CD4-positive, CD25-positive, alpha-beta regulatory T cell (primary cell): ENCODE measurements around the gene RELCH. TPM values are rescaled to one million over a fixed set of nuclear protein-coding genes. Genes with fewer than 3 reads are reported as not detected.

ENCODE experiments used
- ATAC-seq, 2 donors: fragments of 150-1000 bp; cut with Tn5 transposase; one replicate each; pipeline ENCODE4 v1.10.0; 2021; ENCODE audit warnings: low read depth in 2 of 2, moderate number of reproducible peaks in 2 of 2, moderate library complexity in 1 of 2
- DNase-seq, 3 donors: peaks; one replicate each; pipeline versions ENCODE4 v3.0.0 to v3.0.0-alpha.2; 2012 to 2022; ENCODE audit warnings: mixed read lengths in 1 of 3
- H3K27ac ChIP-seq: one replicate; pipeline ENCODE4 v1.7.0; 2013; ENCODE audit warnings: mild to moderate bottlenecking, low read length; ENCODE audit not compliant: insufficient read depth, poor library complexity, severe bottlenecking
- H3K27me3 ChIP-seq: one replicate; pipeline ENCODE4 v1.7.0; 2013; ENCODE audit warnings: low read length; ENCODE audit not compliant: control insufficient read depth, insufficient read depth
- H3K36me3 ChIP-seq: one replicate; pipeline ENCODE4 v1.7.0; 2013; ENCODE audit warnings: mild to moderate bottlenecking, low read length, moderate library complexity; ENCODE audit not compliant: control insufficient read depth, insufficient read depth
- H3K4me1 ChIP-seq: 2 replicates; pipeline ENCODE4 v1.7.0; 2013; ENCODE audit warnings: mild to moderate bottlenecking, low read length; ENCODE audit not compliant: insufficient read depth, control insufficient read depth, poor library complexity, severe bottlenecking
- H3K4me3 ChIP-seq: one replicate; pipeline ENCODE4 v1.7.0; 2013; ENCODE audit warnings: low read depth, mild to moderate bottlenecking, low read length, moderate library complexity
- H3K9me3 ChIP-seq, 2 experiments: 1 replicate in 1 of 2; 2 replicates in 1 of 2; pipeline ENCODE4 v1.7.0; 2013; ENCODE audit warnings: low read length in 2 of 2, mild to moderate bottlenecking in 1 of 2, moderate library complexity in 1 of 2; ENCODE audit not compliant: control insufficient read depth in 2 of 2
- H3K27ac Mint-ChIP-seq, 3 donors: one replicate each; pipeline ENCODE4 v1.8.0; 2020 to 2022; ENCODE audit warnings: mild to moderate bottlenecking in 3 of 3, mixed read lengths in 3 of 3, moderate library complexity in 2 of 3
- H3K27me3 Mint-ChIP-seq: one replicate; pipeline ENCODE4 v1.8.0; 2022; ENCODE audit warnings: mild to moderate bottlenecking, mixed read lengths
- H3K36me3 Mint-ChIP-seq: one replicate; pipeline ENCODE4 v1.8.0; 2020; ENCODE audit warnings: mixed read lengths
- H3K4me1 Mint-ChIP-seq, 4 donors: one replicate each; pipeline ENCODE4 v1.8.0; 2020 to 2022; ENCODE audit warnings: mixed read lengths in 4 of 4, mild to moderate bottlenecking in 1 of 4
- H3K4me3 Mint-ChIP-seq, 4 donors: one replicate each; pipeline ENCODE4 v1.8.0; 2020 to 2022; ENCODE audit warnings: mild to moderate bottlenecking in 4 of 4, mixed read lengths in 4 of 4, moderate library complexity in 3 of 4
- H3K9me3 Mint-ChIP-seq, 7 donors: one replicate each; pipeline ENCODE4 v1.8.0; 2020 to 2022; ENCODE audit warnings: mixed read lengths in 7 of 7, mild to moderate bottlenecking in 3 of 7, moderate library complexity in 2 of 7
- polyA plus RNA-seq, 4 donors: library from polyadenylated mRNA; unstranded; fragments of 300-500 nt; fragmentation: Illumina TruSeq; gene quantifications; one replicate each; pipeline ENCODE4 v1.2.3, GENCODE V29; 2021
- total RNA-seq: library from RNA; stranded (reverse); gene quantifications from one replicate; pipeline ENCODE4 v1.2.3, GENCODE V29; 2022

The RELCH gene
- total and polyA plus RNA-seq, 5 donors from 2014 or later, result 7.6 to 76.5 (median 9.3) TPM

DNA sequence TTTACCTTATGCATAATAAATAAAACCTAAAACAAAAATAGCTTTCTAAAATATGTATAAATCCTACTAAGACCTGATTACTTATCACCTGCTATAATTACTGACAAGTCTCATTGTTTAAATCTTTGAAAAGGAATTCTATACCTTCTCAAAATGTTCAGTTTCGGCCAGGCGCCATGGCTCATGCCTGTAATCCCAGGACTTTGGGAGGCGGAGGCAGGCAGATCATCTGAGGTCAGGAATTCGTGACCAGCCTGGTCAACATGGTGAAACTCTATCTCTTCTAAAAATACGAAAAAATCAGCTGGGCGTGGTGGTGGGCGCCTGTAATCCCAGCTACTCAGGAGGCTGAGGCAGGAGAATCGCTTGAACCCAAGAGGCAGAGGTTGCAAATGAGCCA is 58.1 kb downstream of the RELCH start:
- H3K4me3 ChIP-seq, result no peak overlapping the region
- no peaks in the 10 kb centered on the region for H3K27me3 Mint-ChIP-seq
- peaks cover 17% of the 10 kb centered on the region for H3K36me3 Mint-ChIP-seq
- no peak for ATAC-seq
- H3K36me3 ChIP-seq, result peaks cover 43% of the 10 kb centered on the region
- no peaks in the 10 kb centered on the region for H3K9me3 Mint-ChIP-seq
- no peak for DNase-seq
- H3K27me3 ChIP-seq, result no peaks in the 10 kb centered on the region
- no peak overlapping the region for H3K4me3 Mint-ChIP-seq
- no peaks in the 10 kb centered on the region for H3K9me3 ChIP-seq
- H3K4me1 ChIP-seq, result no peaks in the 10 kb centered on the region
- no peak overlapping the region for H3K27ac ChIP-seq
- peaks cover 0 to 4% (median 2%) of the 10 kb centered on the region in 4 donors for H3K4me1 Mint-ChIP-seq
- H3K27ac Mint-ChIP-seq, result no peak overlapping the region

DNA sequence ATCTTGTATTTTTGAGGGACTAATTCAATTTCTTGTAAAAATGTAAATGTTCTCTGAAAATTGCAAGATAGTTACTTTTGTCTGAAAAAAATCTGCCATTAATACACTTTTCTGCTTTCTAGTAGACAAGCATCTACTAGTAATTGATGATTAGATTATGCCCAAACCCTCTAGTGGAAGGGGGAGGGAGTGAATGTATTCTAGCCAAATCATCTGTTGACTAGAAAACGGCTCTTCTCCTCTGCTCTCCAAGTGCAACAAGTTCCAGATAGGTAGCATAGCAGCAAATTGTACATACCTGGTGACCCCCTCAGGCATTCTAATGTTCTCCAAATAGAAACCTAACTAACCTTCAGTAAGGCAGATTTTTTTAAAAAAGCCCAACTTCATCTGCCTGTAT is 58.6 kb downstream of the RELCH start:
- peaks cover 42% of the 10 kb centered on the region for H3K36me3 ChIP-seq
- ATAC-seq (no peak), DNase-seq (peak in 1 of 3 donors; percentile 10)
- no peaks in the 10 kb centered on the region for H3K9me3 ChIP-seq
- no peaks in the 10 kb centered on the region for H3K9me3 Mint-ChIP-seq
- H3K4me1 Mint-ChIP-seq, result peaks cover 0 to 4% (median 2%) of the 10 kb centered on the region in 4 donors
- no peak overlapping the region for H3K4me3 ChIP-seq
- H3K27me3 ChIP-seq, result no peaks in the 10 kb centered on the region
- H3K4me1 ChIP-seq, result no peaks in the 10 kb centered on the region
- H3K4me3 Mint-ChIP-seq, result no peak overlapping the region
- peaks cover 17% of the 10 kb centered on the region for H3K36me3 Mint-ChIP-seq
- no peaks in the 10 kb centered on the region for H3K27me3 Mint-ChIP-seq
- no peak overlapping the region for H3K27ac ChIP-seq
- no peak overlapping the region for H3K27ac Mint-ChIP-seq

DNA sequence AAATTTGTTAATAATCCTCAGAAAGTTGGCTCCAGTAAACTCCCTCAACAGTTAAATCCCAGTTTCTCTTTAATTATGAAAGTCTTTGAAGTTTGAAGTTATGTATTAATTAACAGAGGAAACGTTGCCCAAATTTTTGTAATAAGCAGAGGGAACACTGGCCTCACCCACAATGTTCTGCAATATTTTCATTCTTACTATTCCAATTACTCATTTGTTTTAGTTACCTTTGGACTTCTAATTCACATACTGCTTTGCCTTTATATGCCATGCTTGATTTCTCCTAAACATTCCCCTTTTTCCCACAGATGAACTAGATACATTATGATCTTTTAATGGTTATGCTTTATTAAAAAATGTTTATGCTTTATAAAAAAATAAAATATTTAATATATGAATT is 61.3 kb downstream of the RELCH start:
- ATAC-seq, result no peak
- H3K4me3 ChIP-seq, result no peak overlapping the region
- H3K36me3 ChIP-seq, result peaks cover 44% of the 10 kb centered on the region
- H3K9me3 ChIP-seq, result no peaks in the 10 kb centered on the region
- no peaks in the 10 kb centered on the region for H3K4me1 ChIP-seq
- Mint-ChIP-seq H3K27ac (peak overlapping the region in 2 of 3 donors; percentile 29 to 46), H3K4me1 (no peaks in the 10 kb centered on the region), H3K9me3 (no peaks in the 10 kb centered on the region), H3K36me3 (peaks cover 16% of the 10 kb centered on the region), H3K27me3 (no peaks in the 10 kb centered on the region), H3K4me3 (no peak overlapping the region)
- no peak for DNase-seq
- no peak overlapping the region for H3K27ac ChIP-seq
- no peaks in the 10 kb centered on the region for H3K27me3 ChIP-seq

DNA sequence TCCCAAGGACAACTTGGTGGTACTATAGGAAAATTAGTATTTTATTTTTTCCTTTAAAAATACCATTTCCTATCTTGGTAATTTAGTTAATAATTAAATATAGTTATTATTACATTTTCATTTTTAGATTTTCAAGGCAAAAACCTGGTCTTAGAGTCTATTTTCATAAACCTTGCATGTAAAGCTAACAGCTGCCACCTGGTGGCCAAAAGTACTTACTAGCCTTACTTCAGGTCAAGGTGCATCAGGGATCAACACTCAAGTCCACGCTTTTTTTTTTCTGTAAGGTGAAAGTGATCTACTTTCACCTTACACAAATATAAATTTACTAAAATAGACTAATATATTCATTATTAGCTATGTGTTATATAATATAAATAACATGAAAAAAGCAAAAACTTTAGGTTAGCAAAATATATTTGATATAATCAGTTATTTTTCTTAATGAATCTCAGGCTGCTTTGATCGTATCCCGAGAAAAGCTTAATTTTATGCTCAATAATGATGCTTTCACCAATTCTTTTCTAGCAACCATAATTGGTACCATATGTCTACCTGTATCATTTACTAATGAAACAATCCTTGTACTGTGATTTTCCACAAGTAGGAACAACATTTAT is 62.5 kb downstream of the RELCH start:
- Histone ChIP-seq H3K4me3 (no peak overlapping the region), H3K36me3 (peaks cover 43% of the 10 kb centered on the region), H3K9me3 (no peaks in the 10 kb centered on the region), H3K27me3 (no peaks in the 10 kb centered on the region), H3K4me1 (no peaks in the 10 kb centered on the region), H3K27ac (peak overlapping the region; percentile 51)
- ATAC-seq (peak in 1 of 2 donors; percentile 48), DNase-seq (peak; percentile 56 to 89 (median 68))
- H3K27ac Mint-ChIP-seq, result no peak overlapping the region
- H3K27me3 Mint-ChIP-seq, result no peaks in the 10 kb centered on the region
- peaks cover 14% of the 10 kb centered on the region for H3K36me3 Mint-ChIP-seq
- H3K9me3 Mint-ChIP-seq, result no peaks in the 10 kb centered on the region
- no peak overlapping the region for H3K4me3 Mint-ChIP-seq
- no peaks in the 10 kb centered on the region for H3K4me1 Mint-ChIP-seq

DNA sequence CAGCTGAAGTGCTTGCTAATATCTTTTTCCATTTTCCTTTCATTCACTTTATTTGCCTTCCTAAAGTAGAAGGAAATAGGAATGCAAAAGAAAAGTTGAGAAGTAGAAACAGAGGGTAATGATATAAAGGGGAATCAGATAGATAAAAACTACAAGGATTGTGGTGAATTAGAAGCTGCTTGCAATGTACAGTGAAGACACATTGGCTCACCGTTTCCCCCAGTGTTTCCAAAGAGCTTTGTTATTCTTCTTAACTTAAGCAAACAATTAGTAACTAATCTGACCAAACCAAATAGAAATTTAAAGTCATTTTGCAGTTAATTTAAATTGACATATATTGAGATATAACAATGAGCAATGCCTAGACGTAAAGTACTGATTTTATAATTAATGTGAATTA is 63.4 kb downstream of the RELCH start:
- ATAC-seq, result no peak
- Mint-ChIP-seq H3K4me3 (no peak overlapping the region), H3K27ac (no peak overlapping the region), H3K9me3 (no peaks in the 10 kb centered on the region), H3K27me3 (no peaks in the 10 kb centered on the region), H3K36me3 (peaks cover 10% of the 10 kb centered on the region), H3K4me1 (no peaks in the 10 kb centered on the region)
- H3K4me1 ChIP-seq, result no peaks in the 10 kb centered on the region
- no peak overlapping the region for H3K27ac ChIP-seq
- no peaks in the 10 kb centered on the region for H3K9me3 ChIP-seq
- no peaks in the 10 kb centered on the region for H3K27me3 ChIP-seq
- DNase-seq, result no peak
- H3K4me3 ChIP-seq, result no peak overlapping the region
- peaks cover 42% of the 10 kb centered on the region for H3K36me3 ChIP-seq

DNA sequence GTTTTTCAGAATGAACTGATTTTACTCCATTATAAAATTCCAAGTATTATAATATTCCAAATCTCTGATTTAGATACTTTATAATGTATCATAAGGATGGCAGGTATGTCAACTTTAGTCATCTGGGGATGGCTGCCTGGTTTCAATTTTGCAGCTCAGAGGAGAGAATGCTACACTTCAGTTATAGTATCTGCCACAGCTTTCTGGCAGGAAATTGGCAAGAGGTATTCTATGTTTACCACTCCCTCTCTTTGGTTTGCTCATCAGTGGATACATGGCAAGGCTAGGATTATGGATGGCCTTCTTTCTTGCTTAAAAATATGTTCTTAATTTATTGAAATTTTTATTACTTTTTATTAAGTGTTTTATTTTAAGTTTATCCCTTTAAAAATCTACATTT is 71.0 kb downstream of the RELCH start:
- no peak for ATAC-seq
- Histone ChIP-seq H3K4me3 (no peak overlapping the region), H3K9me3 (no peaks in the 10 kb centered on the region), H3K27me3 (no peaks in the 10 kb centered on the region), H3K27ac (no peak overlapping the region), H3K36me3 (peaks cover 77% of the 10 kb centered on the region), H3K4me1 (no peaks in the 10 kb centered on the region)
- H3K4me3 Mint-ChIP-seq, result no peak overlapping the region
- H3K4me1 Mint-ChIP-seq, result peaks cover 0 to 5% (median 0%) of the 10 kb centered on the region in 4 donors
- H3K27me3 Mint-ChIP-seq, result no peaks in the 10 kb centered on the region
- peaks cover 34% of the 10 kb centered on the region for H3K36me3 Mint-ChIP-seq
- no peaks in the 10 kb centered on the region for H3K9me3 Mint-ChIP-seq
- H3K27ac Mint-ChIP-seq, result no peak overlapping the region
- no peak for DNase-seq

DNA sequence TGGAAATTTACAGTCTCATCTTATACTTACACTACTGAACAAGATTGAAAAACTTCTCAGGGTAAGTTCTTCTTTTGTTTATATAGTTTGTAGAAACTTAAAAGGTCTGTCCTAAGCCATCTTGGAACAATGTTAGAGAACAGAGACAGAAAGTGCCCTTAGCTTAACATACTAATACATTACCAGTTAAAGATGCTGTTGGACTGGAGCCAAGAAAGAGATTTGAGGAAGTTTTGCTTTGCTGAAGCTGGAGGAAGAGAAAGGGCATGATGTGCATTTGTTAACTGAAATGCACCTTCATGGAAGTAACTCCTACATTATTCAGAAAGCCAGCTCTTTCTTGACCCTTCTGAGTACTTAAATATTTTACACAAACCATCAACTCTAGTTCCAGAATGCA is 71.6 kb downstream of the RELCH start:
- peaks cover 0 to 5% (median 0%) of the 10 kb centered on the region in 4 donors for H3K4me1 Mint-ChIP-seq
- no peaks in the 10 kb centered on the region for H3K27me3 Mint-ChIP-seq
- ATAC-seq (no peak), DNase-seq (no peak)
- no peaks in the 10 kb centered on the region for H3K4me1 ChIP-seq
- no peaks in the 10 kb centered on the region for H3K27me3 ChIP-seq
- no peaks in the 10 kb centered on the region for H3K9me3 Mint-ChIP-seq
- H3K36me3 ChIP-seq, result peaks cover 81% of the 10 kb centered on the region
- no peak overlapping the region for H3K4me3 Mint-ChIP-seq
- no peak overlapping the region for H3K4me3 ChIP-seq
- H3K27ac Mint-ChIP-seq, result no peak overlapping the region
- H3K27ac ChIP-seq, result no peak overlapping the region
- no peaks in the 10 kb centered on the region for H3K9me3 ChIP-seq
- H3K36me3 Mint-ChIP-seq, result peaks cover 34% of the 10 kb centered on the region

DNA sequence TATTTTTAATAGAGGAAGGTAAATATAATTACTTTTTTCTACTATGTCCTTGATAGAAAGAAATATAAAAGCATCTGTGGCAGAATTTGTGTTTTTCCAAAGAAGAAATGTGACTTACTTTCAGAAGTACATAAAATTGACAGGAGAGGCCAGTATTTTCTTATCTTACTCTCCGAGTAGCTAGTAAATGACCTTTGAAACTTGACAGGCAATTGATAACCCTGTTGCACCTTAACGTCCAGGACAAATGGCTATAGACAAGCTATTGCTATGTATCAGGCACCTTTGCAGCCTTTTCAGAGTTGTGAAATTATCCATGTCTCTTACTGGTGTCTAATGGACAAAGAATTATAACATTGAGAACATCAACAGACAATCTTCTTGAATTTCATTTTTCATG is 75.0 kb downstream of the RELCH start:
- H3K9me3 ChIP-seq, result no peaks in the 10 kb centered on the region
- peaks cover 42% of the 10 kb centered on the region for H3K36me3 Mint-ChIP-seq
- no peak overlapping the region for H3K27ac ChIP-seq
- H3K36me3 ChIP-seq, result peaks cover 93% of the 10 kb centered on the region
- H3K27me3 ChIP-seq, result no peaks in the 10 kb centered on the region
- no peaks in the 10 kb centered on the region for H3K9me3 Mint-ChIP-seq
- H3K4me1 ChIP-seq, result no peaks in the 10 kb centered on the region
- DNase-seq, result no peak
- no peaks in the 10 kb centered on the region for H3K27me3 Mint-ChIP-seq
- peaks cover 0 to 5% (median 0%) of the 10 kb centered on the region in 4 donors for H3K4me1 Mint-ChIP-seq
- H3K27ac Mint-ChIP-seq, result no peak overlapping the region
- no peak overlapping the region for H3K4me3 Mint-ChIP-seq
- no peak for ATAC-seq
- H3K4me3 ChIP-seq, result no peak overlapping the region
